GM06990 (cell line): ENCODE results near the gene GOLGA1.

Experiments
- DNase-seq: peaks from one replicate; pipeline ENCODE4 v3.0.0-alpha.2; 2011; ENCODE audit not compliant: insufficient read length; ENCODE audit errors: extremely low read depth
- H3K27me3 ChIP-seq: replicated peaks from 2 replicates; pipeline ENCODE4 v1.6.0; 2011; ENCODE audit warnings: low read length; ENCODE audit not compliant: control insufficient read depth, insufficient read depth
- H3K36me3 ChIP-seq: 2 replicates; pipeline ENCODE4 v1.5.1; 2011; ENCODE audit warnings: low read length; ENCODE audit not compliant: control insufficient read depth, insufficient read depth
- H3K4me3 ChIP-seq: replicated peaks from 2 replicates; pipeline ENCODE4 v1.5.1; 2011; ENCODE audit warnings: low read depth, mild to moderate bottlenecking, control low read depth, low read length
- TF ChIP-seq, protein P1 (sequence below): IDR thresholded peaks from 2 replicates; pipeline ENCODE4 v1.5.1; 2011; ENCODE audit warnings: low read length, control low read depth, mild to moderate bottlenecking, inconsistent platforms; ENCODE audit not compliant: insufficient read depth, poor library complexity, severe bottlenecking

Gene GOLGA1

DNA sequence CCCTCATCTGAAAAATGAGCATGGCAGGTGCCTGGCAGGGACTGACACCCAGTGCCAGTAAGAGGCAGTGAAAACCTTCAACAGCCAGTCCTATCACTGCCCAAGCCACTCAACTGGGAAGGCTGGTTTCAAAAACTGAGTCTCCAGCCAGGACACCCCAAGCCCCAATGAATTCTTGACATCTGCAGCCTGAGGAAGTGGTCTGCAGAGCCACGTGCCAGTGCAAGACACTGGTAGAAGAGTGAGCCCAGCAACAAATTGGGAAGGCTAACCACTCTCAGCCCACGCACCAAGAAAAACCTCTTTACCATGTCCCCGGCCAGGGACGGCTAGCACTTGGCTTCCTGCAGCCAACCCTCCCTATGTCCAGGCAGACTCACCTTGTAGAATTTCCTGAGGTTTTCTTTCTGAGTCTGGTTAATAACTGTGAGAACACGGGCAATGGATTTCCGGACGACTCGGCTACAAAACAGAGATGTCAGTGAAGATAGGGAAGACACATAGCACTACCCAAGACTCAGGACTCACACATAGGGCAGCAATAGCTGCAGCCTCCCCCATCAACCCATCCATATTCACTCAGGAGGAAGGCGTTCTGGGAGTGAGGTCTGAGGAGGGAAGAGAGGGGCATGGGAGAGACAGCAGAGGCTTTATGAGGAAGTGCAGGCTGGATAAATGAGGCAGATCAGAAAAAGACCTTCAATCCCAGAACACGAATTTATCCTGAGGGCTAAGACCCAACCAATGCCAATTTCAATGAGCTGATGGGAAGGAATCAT lies 80.9 kb downstream of the GOLGA1 start:
- Histone ChIP-seq H3K4me3 (peak overlapping the region; percentile 95), H3K36me3 (peaks cover 38% of the 10 kb centered on the region), H3K27me3 (no peaks in the 10 kb centered on the region)
- TF ChIP-seq, protein P1, sequence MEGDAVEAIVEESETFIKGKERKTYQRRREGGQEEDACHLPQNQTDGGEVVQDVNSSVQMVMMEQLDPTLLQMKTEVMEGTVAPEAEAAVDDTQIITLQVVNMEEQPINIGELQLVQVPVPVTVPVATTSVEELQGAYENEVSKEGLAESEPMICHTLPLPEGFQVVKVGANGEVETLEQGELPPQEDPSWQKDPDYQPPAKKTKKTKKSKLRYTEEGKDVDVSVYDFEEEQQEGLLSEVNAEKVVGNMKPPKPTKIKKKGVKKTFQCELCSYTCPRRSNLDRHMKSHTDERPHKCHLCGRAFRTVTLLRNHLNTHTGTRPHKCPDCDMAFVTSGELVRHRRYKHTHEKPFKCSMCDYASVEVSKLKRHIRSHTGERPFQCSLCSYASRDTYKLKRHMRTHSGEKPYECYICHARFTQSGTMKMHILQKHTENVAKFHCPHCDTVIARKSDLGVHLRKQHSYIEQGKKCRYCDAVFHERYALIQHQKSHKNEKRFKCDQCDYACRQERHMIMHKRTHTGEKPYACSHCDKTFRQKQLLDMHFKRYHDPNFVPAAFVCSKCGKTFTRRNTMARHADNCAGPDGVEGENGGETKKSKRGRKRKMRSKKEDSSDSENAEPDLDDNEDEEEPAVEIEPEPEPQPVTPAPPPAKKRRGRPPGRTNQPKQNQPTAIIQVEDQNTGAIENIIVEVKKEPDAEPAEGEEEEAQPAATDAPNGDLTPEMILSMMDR: no peak
- DNase-seq: no peak

DNA sequence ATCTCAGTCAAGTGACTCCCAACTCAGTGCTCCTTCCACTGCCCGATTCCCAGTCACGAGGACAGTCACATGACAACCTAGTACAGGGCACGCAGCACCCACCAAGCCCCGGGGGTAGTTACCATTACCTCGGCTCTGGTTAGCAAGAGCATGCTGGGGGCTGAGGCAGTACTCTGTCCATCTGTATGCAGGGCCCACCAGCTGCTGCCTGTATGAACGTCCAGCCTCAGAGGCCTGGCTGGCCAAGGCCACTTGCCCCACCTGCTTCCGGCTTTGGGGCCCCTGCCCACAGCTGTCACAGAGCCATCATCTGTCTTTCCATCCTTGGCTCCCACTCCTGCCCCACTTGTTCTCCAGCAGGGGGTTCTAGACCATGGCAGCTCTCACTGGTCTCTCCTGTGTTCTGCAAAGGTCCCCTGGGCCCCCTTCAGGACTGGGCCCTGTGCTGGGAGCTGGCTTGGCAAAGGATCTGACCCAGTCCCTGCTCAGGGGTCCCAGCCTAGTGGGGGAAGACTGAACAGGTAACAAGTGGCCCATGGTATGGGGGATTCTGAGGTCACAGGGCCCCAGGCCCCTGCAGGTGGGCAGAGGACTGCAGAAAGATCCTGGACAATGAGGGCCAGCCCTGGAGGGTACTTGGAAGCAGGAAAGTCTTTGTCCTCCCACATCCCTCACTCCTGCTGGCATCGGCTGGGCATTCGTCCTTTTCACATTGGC lies 82.4 kb downstream of the GOLGA1 start:
- no peaks in the 10 kb centered on the region for H3K27me3 ChIP-seq
- DNase-seq: no peak
- TF ChIP-seq, protein P1: peak; percentile 23
- no peak overlapping the region for H3K4me3 ChIP-seq
- H3K36me3 ChIP-seq: peaks cover 38% of the 10 kb centered on the region

DNA sequence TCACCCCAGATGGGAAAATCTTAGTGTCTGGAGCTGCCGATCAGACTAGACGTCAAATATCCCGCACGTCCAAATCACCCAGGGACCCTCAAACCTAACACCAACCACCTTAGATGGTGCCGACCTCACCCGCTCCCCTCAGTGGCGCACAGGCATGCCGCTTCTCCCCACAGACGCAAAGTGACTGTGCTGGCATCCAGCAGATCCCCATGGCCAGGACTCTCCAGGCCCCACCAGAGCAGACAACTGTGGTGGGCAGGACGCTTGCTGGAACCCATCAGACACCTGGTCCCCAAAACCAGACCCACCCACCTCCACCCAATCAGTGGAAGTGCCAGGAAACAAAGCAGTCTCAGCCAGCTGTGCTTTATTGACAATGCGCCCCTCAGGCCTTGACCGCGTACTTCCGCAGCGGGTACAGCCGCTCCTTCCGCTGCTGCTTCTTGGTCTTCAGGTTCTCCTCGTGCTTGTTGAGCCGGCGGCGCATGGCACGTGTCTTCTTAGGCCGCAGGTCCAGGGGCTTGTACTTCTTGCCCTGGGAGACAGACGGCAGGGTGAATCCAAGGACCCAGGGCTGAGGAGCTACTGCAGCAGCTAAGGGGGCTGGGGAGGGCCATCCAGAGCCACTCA lies 83.2 kb downstream of the GOLGA1 start:
- H3K36me3 ChIP-seq: peaks cover 38% of the 10 kb centered on the region

DNA sequence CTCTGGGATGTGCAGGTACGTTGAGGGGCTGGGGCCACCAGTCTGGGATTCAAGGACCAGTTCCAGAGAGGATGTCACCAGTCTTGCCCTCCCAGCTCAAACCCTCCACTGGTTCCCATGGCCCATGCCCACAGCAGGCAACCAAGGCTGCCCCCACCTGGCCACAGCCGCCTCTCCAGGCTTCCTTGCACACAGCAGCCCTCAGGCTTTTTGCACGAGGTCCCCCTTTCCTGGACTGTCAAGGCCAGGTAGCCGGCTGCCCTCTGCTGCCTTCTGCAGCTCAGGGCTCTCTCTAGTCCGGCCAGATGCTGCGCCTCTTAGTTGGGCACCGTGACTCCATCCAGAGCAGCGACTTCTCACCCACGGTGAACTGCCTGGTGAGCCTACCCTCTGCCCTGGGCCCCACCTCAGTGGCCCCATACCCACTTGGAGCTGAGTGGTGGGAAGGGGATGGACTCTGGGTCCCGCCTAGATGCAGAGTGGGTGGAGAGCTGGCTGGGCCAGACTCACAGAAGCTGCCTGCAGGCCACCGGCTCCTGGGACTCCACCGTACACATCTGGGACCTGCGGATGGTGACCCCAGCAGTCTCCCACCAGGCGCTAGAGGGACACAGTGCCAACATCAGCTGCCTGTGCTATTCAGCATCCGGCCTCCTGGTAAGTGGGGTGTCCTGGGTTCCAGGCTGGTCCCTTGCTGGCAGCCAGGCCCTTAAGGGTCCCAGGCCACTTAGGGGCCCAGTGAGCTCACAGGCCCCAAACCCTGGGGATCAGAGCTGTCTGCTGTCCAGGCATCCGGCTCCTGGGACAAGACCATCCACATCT lies 84.7 kb downstream of the GOLGA1 start:
- no peak overlapping the region for H3K4me3 ChIP-seq
- no peaks in the 10 kb centered on the region for H3K27me3 ChIP-seq
- TF ChIP-seq, protein P1: peak; percentile 57
- peak; percentile 55 for DNase-seq
- peaks cover 38% of the 10 kb centered on the region for H3K36me3 ChIP-seq

More for the DNA sequence above, 83.2 kb downstream of the GOLGA1 start:
- TF ChIP-seq, protein P1: no peak
- DNase-seq: no peak
- no peak overlapping the region for H3K4me3 ChIP-seq
- H3K27me3 ChIP-seq: no peaks in the 10 kb centered on the region

DNA sequence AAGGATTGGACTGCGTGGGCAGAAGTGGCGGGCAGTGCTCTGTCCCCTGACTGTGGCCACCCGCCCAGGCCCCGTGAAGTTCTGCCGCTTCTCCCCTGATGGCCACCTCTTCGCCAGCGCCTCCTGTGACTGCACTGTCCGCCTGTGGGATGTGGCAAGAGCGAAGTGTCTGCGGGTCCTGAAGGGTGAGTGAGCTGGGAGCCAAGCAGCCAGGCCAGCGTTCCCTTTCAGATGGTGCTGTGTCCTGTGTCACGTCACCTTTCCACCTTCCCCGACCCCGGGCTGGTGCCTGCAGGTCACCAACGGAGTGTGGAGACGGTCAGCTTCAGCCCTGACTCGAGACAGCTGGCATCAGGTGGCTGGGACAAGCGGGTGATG lies 85.3 kb downstream of the GOLGA1 start:
- H3K4me3 ChIP-seq: no peak overlapping the region
- peaks cover 36% of the 10 kb centered on the region for H3K36me3 ChIP-seq
- H3K27me3 ChIP-seq: no peaks in the 10 kb centered on the region
- peak; percentile 58 for DNase-seq
- TF ChIP-seq, protein P1: no peak
